Upper lobe of left lung (tissue), 4 donors: Measurements from ENCODE around the gene FAF1.

Experiments used
- EP300 ChIP-seq, 4 donors: sonication (generic); formaldehyde crosslinking; IDR thresholded peaks; one replicate each; pipeline ENCODE4 v1.5.1; 2017; ENCODE audit warnings: antibody characterized with exemption in 4 of 4, control low read depth in 2 of 4
- POLR2A ChIP-seq, 4 donors: fragments of 450-650 bp; IDR thresholded peaks; one replicate each; pipeline ENCODE4 v1.5.1; 2016 to 2017; ENCODE audit warnings: antibody characterized with exemption in 4 of 4, mild to moderate bottlenecking in 2 of 4
- TF ChIP-seq, protein P1 (sequence below), 6 experiments: fragments of 450-650 bp in 4 of 6; fragments of 200-600 bp in 2 of 6; sonication (generic) in 2 of 6; IDR thresholded peaks; one replicate each; pipeline ENCODE4 v1.5.1; 2016 to 2019; ENCODE audit warnings: antibody characterized with exemption in 6 of 6

DNA sequence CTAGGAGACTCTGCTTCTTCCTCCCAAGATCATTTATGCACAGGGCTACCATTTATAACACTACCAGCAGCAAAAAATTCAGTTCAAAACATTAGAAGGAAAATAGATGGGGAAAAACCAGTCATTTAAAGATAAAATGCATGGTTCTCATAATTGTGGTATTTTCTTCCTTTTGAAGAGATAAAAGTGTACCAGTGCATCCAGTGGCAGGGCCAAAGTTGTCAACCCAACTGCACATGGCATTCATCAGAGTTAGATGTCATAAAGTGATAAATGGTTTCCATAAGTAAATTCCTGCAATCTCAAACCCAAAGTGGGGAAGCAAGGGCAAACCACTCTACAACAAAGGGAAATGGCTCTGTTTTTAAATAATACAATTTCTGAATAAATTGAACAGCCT is 417.7 kb downstream of the FAF1 start:
- TF ChIP-seq EP300 (IDR thresholded peaks at IDR 0.05) (no peak), POLR2A (IDR thresholded peaks at IDR 0.05) (no peak)
- TF ChIP-seq, protein P1, sequence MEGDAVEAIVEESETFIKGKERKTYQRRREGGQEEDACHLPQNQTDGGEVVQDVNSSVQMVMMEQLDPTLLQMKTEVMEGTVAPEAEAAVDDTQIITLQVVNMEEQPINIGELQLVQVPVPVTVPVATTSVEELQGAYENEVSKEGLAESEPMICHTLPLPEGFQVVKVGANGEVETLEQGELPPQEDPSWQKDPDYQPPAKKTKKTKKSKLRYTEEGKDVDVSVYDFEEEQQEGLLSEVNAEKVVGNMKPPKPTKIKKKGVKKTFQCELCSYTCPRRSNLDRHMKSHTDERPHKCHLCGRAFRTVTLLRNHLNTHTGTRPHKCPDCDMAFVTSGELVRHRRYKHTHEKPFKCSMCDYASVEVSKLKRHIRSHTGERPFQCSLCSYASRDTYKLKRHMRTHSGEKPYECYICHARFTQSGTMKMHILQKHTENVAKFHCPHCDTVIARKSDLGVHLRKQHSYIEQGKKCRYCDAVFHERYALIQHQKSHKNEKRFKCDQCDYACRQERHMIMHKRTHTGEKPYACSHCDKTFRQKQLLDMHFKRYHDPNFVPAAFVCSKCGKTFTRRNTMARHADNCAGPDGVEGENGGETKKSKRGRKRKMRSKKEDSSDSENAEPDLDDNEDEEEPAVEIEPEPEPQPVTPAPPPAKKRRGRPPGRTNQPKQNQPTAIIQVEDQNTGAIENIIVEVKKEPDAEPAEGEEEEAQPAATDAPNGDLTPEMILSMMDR (IDR thresholded peaks at IDR 0.05), result no peak
